ENCODE data around the gene ATE1. TPM values are rescaled to one million over a fixed set of nuclear protein-coding genes. Genes with fewer than 3 reads are reported as not detected.
"Not testable (repeated sequence)": the region's sequence is repeated elsewhere in the genome, so short reads cannot be mapped to it uniquely, and the experiment has no call there.

The ATE1 gene
- polyA plus RNA-seq, 2 donors: 3.7 to 6.8 TPM

GRCh38 chr10:121771966-121772365 lies 155.9 kb downstream of the ATE1 start:
- H3K4me3 ChIP-seq (ENCODE audit: low read depth in 1 of 2, low read length in 2 of 2): no peak overlapping the region
- H3K36me3 ChIP-seq (ENCODE audit: control insufficient read depth in 2 of 2, insufficient read depth in 2 of 2, low read length in 1 of 2): no peaks in the 10 kb centered on the region
- H3K9me3 ChIP-seq (ENCODE audit: control insufficient read depth in 2 of 2, insufficient read depth in 1 of 2, low read depth in 1 of 2, low read length in 1 of 2): no peaks in the 10 kb centered on the region
- 66 to 69% methylated on average over 5 of the region's 5 CpGs for WGBS, 2 donors
- no peak overlapping the region for H3K27ac ChIP-seq (ENCODE audit: low read depth in 2 of 2, low read length in 1 of 2)
- H3K27me3 ChIP-seq (ENCODE audit: control insufficient read depth in 1 of 2, insufficient read depth in 2 of 2, low read length in 2 of 2): no peaks in the 10 kb centered on the region
- no peaks in the 10 kb centered on the region for H3K4me1 ChIP-seq (ENCODE audit: control insufficient read depth in 2 of 2, insufficient read depth in 2 of 2, low read length in 1 of 2)

GRCh38 chr10:121766426-121766825 lies 161.4 kb downstream of the ATE1 start:
- H3K4me1 ChIP-seq (ENCODE audit: control insufficient read depth in 2 of 2, insufficient read depth in 2 of 2, low read length in 1 of 2): peaks cover 0 to 4% of the 10 kb centered on the region in 2 donors
- no peaks in the 10 kb centered on the region for H3K27me3 ChIP-seq (ENCODE audit: control insufficient read depth in 1 of 2, insufficient read depth in 2 of 2, low read length in 2 of 2)
- peaks cover 0 to 2% of the 10 kb centered on the region in 2 donors for H3K36me3 ChIP-seq (ENCODE audit: control insufficient read depth in 2 of 2, insufficient read depth in 2 of 2, low read length in 1 of 2)
- no peak overlapping the region for H3K27ac ChIP-seq (ENCODE audit: low read depth in 2 of 2, low read length in 1 of 2)
- H3K9me3 ChIP-seq (ENCODE audit: control insufficient read depth in 2 of 2, insufficient read depth in 1 of 2, low read depth in 1 of 2, low read length in 1 of 2): no peaks in the 10 kb centered on the region
- WGBS, 2 donors: 68 to 71% methylated on average over 4 of the region's 4 CpGs
- no peak overlapping the region for H3K4me3 ChIP-seq (ENCODE audit: low read depth in 1 of 2, low read length in 2 of 2)

GRCh38 chr10:121765204-121765603 lies 162.6 kb downstream of the ATE1 start:
- 71 to 75% methylated on average over 4 of the region's 4 CpGs for WGBS, 2 donors
- Histone ChIP-seq H3K36me3 (ENCODE audit: control insufficient read depth in 2 of 2, insufficient read depth in 2 of 2, low read length in 1 of 2) (peaks cover 0 to 2% of the 10 kb centered on the region in 2 donors), H3K27me3 (ENCODE audit: control insufficient read depth in 1 of 2, insufficient read depth in 2 of 2, low read length in 2 of 2) (no peaks in the 10 kb centered on the region), H3K9me3 (ENCODE audit: control insufficient read depth in 2 of 2, insufficient read depth in 1 of 2, low read depth in 1 of 2, low read length in 1 of 2) (no peaks in the 10 kb centered on the region), H3K4me3 (ENCODE audit: low read depth in 1 of 2, low read length in 2 of 2) (no peak overlapping the region), H3K27ac (ENCODE audit: low read depth in 2 of 2, low read length in 1 of 2) (peak overlapping the region; percentile 8 to 55), H3K4me1 (ENCODE audit: control insufficient read depth in 2 of 2, insufficient read depth in 2 of 2, low read length in 1 of 2) (peaks cover 0 to 4% of the 10 kb centered on the region in 2 donors)

GRCh38 chr10:121764233-121764942 lies 163.4 kb downstream of the ATE1 start:
- Histone ChIP-seq H3K27me3 (ENCODE audit: control insufficient read depth in 1 of 2, insufficient read depth in 2 of 2, low read length in 2 of 2) (no peaks in the 10 kb centered on the region), H3K36me3 (ENCODE audit: control insufficient read depth in 2 of 2, insufficient read depth in 2 of 2, low read length in 1 of 2) (peaks cover 0 to 2% of the 10 kb centered on the region in 2 donors), H3K4me3 (ENCODE audit: low read depth in 1 of 2, low read length in 2 of 2) (no peak overlapping the region), H3K9me3 (ENCODE audit: control insufficient read depth in 2 of 2, insufficient read depth in 1 of 2, low read depth in 1 of 2, low read length in 1 of 2) (no peaks in the 10 kb centered on the region), H3K4me1 (ENCODE audit: control insufficient read depth in 2 of 2, insufficient read depth in 2 of 2, low read length in 1 of 2) (peaks cover 0 to 4% of the 10 kb centered on the region in 2 donors), H3K27ac (ENCODE audit: low read depth in 2 of 2, low read length in 1 of 2) (peak overlapping the region in 1 of 2 donors; percentile 55)
- WGBS, 2 donors: 59 to 72% methylated on average over 5 of the region's 5 CpGs

GRCh38 chr10:121757241-121757640 lies 170.6 kb downstream of the ATE1 start:
- not testable (repeated sequence) for H3K4me3 ChIP-seq (ENCODE audit: low read depth in 1 of 2, low read length in 2 of 2); H3K27ac ChIP-seq (ENCODE audit: low read depth in 2 of 2, low read length in 1 of 2); H3K4me1 ChIP-seq (ENCODE audit: control insufficient read depth in 2 of 2, insufficient read depth in 2 of 2, low read length in 1 of 2); H3K36me3 ChIP-seq (ENCODE audit: control insufficient read depth in 2 of 2, insufficient read depth in 2 of 2, low read length in 1 of 2); H3K27me3 ChIP-seq (ENCODE audit: control insufficient read depth in 1 of 2, insufficient read depth in 2 of 2, low read length in 2 of 2); H3K9me3 ChIP-seq (ENCODE audit: control insufficient read depth in 2 of 2, insufficient read depth in 1 of 2, low read depth in 1 of 2, low read length in 1 of 2)
- WGBS, 2 donors: 100% methylated on average over 1 of the region's 1 CpG

GRCh38 chr10:121755496-121755895 lies 172.3 kb downstream of the ATE1 start:
- WGBS, 2 donors: 98 to 100% methylated on average over 2 of the region's 2 CpGs
- H3K4me1 ChIP-seq (ENCODE audit: control insufficient read depth in 2 of 2, insufficient read depth in 2 of 2, low read length in 1 of 2); H3K36me3 ChIP-seq (ENCODE audit: control insufficient read depth in 2 of 2, insufficient read depth in 2 of 2, low read length in 1 of 2); H3K27me3 ChIP-seq (ENCODE audit: control insufficient read depth in 1 of 2, insufficient read depth in 2 of 2, low read length in 2 of 2); H3K4me3 ChIP-seq (ENCODE audit: low read depth in 1 of 2, low read length in 2 of 2); H3K27ac ChIP-seq (ENCODE audit: low read depth in 2 of 2, low read length in 1 of 2); H3K9me3 ChIP-seq (ENCODE audit: control insufficient read depth in 2 of 2, insufficient read depth in 1 of 2, low read depth in 1 of 2, low read length in 1 of 2): not testable (repeated sequence)

GRCh38 chr10:121754666-121755065 lies 173.2 kb downstream of the ATE1 start:
- WGBS, 2 donors: 62 to 70% methylated on average over 1 of the region's 1 CpG
- H3K4me3 ChIP-seq (ENCODE audit: low read depth in 1 of 2, low read length in 2 of 2): no peak overlapping the region
- H3K9me3 ChIP-seq (ENCODE audit: control insufficient read depth in 2 of 2, insufficient read depth in 1 of 2, low read depth in 1 of 2, low read length in 1 of 2): peaks cover 0 to 6% of the 10 kb centered on the region in 2 donors
- H3K27me3 ChIP-seq (ENCODE audit: control insufficient read depth in 1 of 2, insufficient read depth in 2 of 2, low read length in 2 of 2): no peaks in the 10 kb centered on the region
- no peaks in the 10 kb centered on the region for H3K4me1 ChIP-seq (ENCODE audit: control insufficient read depth in 2 of 2, insufficient read depth in 2 of 2, low read length in 1 of 2)
- H3K27ac ChIP-seq (ENCODE audit: low read depth in 2 of 2, low read length in 1 of 2): no peak overlapping the region
- peaks cover 0 to 2% of the 10 kb centered on the region in 2 donors for H3K36me3 ChIP-seq (ENCODE audit: control insufficient read depth in 2 of 2, insufficient read depth in 2 of 2, low read length in 1 of 2)

GRCh38 chr10:121753726-121754476 lies 173.9 kb downstream of the ATE1 start:
- Histone ChIP-seq H3K36me3 (ENCODE audit: control insufficient read depth in 2 of 2, insufficient read depth in 2 of 2, low read length in 1 of 2) (peaks cover 0 to 2% of the 10 kb centered on the region in 2 donors), H3K4me1 (ENCODE audit: control insufficient read depth in 2 of 2, insufficient read depth in 2 of 2, low read length in 1 of 2) (no peaks in the 10 kb centered on the region)
- WGBS, 2 donors: 29 to 49% methylated on average over 6 of the region's 6 CpGs

GRCh38 chr10:121751191-121751760 lies 176.6 kb downstream of the ATE1 start:
- H3K4me1 ChIP-seq (ENCODE audit: control insufficient read depth in 2 of 2, insufficient read depth in 2 of 2, low read length in 1 of 2): peaks cover 0 to 3% of the 10 kb centered on the region in 2 donors
- 93 to 95% methylated on average over 3 of the region's 3 CpGs for WGBS, 2 donors
- H3K27ac ChIP-seq (ENCODE audit: low read depth in 2 of 2, low read length in 1 of 2): no peak overlapping the region
- peaks cover 0 to 3% of the 10 kb centered on the region in 2 donors for H3K9me3 ChIP-seq (ENCODE audit: control insufficient read depth in 2 of 2, insufficient read depth in 1 of 2, low read depth in 1 of 2, low read length in 1 of 2)
- H3K36me3 ChIP-seq (ENCODE audit: control insufficient read depth in 2 of 2, insufficient read depth in 2 of 2, low read length in 1 of 2): no peaks in the 10 kb centered on the region
- no peak overlapping the region for H3K4me3 ChIP-seq (ENCODE audit: low read depth in 1 of 2, low read length in 2 of 2)
- H3K27me3 ChIP-seq (ENCODE audit: control insufficient read depth in 1 of 2, insufficient read depth in 2 of 2, low read length in 2 of 2): no peaks in the 10 kb centered on the region

More at GRCh38 chr10:121753726-121754476, 173.9 kb downstream of the ATE1 start:
- Histone ChIP-seq H3K9me3 (ENCODE audit: control insufficient read depth in 2 of 2, insufficient read depth in 1 of 2, low read depth in 1 of 2, low read length in 1 of 2) (peaks cover 0 to 6% of the 10 kb centered on the region in 2 donors), H3K27ac (ENCODE audit: low read depth in 2 of 2, low read length in 1 of 2) (peak overlapping the region in 1 of 2 donors; percentile 77), H3K27me3 (ENCODE audit: control insufficient read depth in 1 of 2, insufficient read depth in 2 of 2, low read length in 2 of 2) (no peaks in the 10 kb centered on the region), H3K4me3 (ENCODE audit: low read depth in 1 of 2, low read length in 2 of 2) (no peak overlapping the region)
